ENCODE results near the gene MACROD2. TPM values are rescaled to one million over a fixed set of nuclear protein-coding genes. Genes with fewer than 3 reads are reported as not detected.

MACROD2 gene
- polyA plus RNA-seq, 1 experiment, result 0.47 TPM

- DNase-seq (ENCODE audit: low read depth), result no peak
- ChIA-PET CTCF (no interaction called here), POLR2A (no interaction called here)
Observed at GRCh38 chr20:14991023-14991422, 995.7 kb downstream of the MACROD2 start.

DNA sequence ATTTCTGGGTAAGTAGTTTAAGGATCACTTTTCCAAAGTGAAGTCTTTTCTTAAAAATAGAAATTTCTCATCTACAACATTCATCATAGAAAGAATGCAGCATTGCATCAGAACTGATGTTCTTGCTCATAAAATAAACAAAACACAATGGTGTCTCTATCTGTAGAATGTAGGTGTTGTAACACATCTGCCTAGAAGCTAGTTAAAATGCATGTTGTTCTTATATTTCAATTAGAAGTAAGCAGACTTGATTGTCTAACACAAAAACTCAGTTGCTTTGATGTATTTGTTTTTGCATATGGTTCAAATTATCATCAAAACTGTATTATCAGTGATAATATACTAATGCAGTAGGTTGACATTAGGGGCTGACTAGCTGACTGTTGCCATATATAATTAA lies 996.8 kb downstream of the MACROD2 start:
- Histone ChIP-seq H3K4me3 (ENCODE audit: low read depth, low read length) (no peak overlapping the region), H3K36me3 (ENCODE audit: control insufficient read depth, insufficient read depth, low read length) (no peaks in the 10 kb centered on the region), H3K27me3 (ENCODE audit: control insufficient read depth, insufficient read depth, low read length) (no peaks in the 10 kb centered on the region)
- ChIA-PET POLR2A (interaction anchor here (0.5 kb wide), 1 partner anchor 1733 kb away, joined by 4 read pairs; no protein-coding TSS in a partner anchor), CTCF (no interaction called here)
- TF ChIP-seq CTCF (IDR thresholded peaks at IDR 0.05; ENCODE audit: insufficient read depth, low read depth, low read length), result no peak
- peak; percentile 46 for DNase-seq (ENCODE audit: low read depth)

More at GRCh38 chr20:14991023-14991422, 995.7 kb downstream of the MACROD2 start:
- no peaks in the 10 kb centered on the region for H3K27me3 ChIP-seq (ENCODE audit: control insufficient read depth, insufficient read depth, low read length)
- TF ChIP-seq CTCF (IDR thresholded peaks at IDR 0.05; ENCODE audit: insufficient read depth, low read depth, low read length), result no peak
- H3K4me3 ChIP-seq (ENCODE audit: low read depth, low read length), result no peak overlapping the region
- H3K36me3 ChIP-seq (ENCODE audit: control insufficient read depth, insufficient read depth, low read length), result no peaks in the 10 kb centered on the region

DNA sequence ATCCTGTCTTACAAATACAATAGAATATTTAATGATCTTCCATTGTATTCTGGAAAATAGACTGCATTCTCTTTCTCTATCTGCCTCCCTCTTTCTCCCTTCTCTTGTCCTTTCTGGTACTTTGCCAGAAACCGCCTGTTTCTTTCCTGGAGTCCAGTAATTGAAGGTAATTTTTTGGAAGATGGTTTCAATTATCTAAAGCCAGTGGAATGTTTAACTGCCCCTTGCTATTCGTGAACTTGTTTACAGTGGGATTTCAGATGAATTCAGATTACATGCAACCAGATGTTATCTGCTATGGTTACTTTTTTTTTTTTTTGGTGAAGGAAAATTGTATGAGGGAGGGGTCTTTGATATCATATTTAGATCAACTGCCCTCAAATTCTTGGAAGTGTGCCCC lies 997.6 kb downstream of the MACROD2 start:
- H3K36me3 ChIP-seq (ENCODE audit: control insufficient read depth, insufficient read depth, low read length), result no peaks in the 10 kb centered on the region
- ChIA-PET CTCF (no interaction called here), POLR2A (no interaction called here)
- no peak for TF ChIP-seq CTCF (IDR thresholded peaks at IDR 0.05; ENCODE audit: insufficient read depth, low read depth, low read length)
- no peak overlapping the region for H3K4me3 ChIP-seq (ENCODE audit: low read depth, low read length)
- DNase-seq (ENCODE audit: low read depth), result peak; percentile 44
- no peaks in the 10 kb centered on the region for H3K27me3 ChIP-seq (ENCODE audit: control insufficient read depth, insufficient read depth, low read length)

GRCh38 chr20:14996883-14997672 lies 1001.8 kb downstream of the MACROD2 start:
- CTCF ChIA-PET, result no interaction called here

GRCh38 chr20:14997791-14998190 lies 1002.5 kb downstream of the MACROD2 start:
- CTCF ChIA-PET, result no interaction called here
- POLR2A ChIA-PET, result no interaction called here
- no peaks in the 10 kb centered on the region for H3K27me3 ChIP-seq (ENCODE audit: control insufficient read depth, insufficient read depth, low read length)
- TF ChIP-seq CTCF (IDR thresholded peaks at IDR 0.05; ENCODE audit: insufficient read depth, low read depth, low read length), result no peak
- no peaks in the 10 kb centered on the region for H3K36me3 ChIP-seq (ENCODE audit: control insufficient read depth, insufficient read depth, low read length)
- DNase-seq (ENCODE audit: low read depth), result no peak
- no peak overlapping the region for H3K4me3 ChIP-seq (ENCODE audit: low read depth, low read length)

More at GRCh38 chr20:14996883-14997672, 1001.8 kb downstream of the MACROD2 start:
- POLR2A ChIA-PET, result no interaction called here
- no peaks in the 10 kb centered on the region for H3K36me3 ChIP-seq (ENCODE audit: control insufficient read depth, insufficient read depth, low read length)
- no peak overlapping the region for H3K4me3 ChIP-seq (ENCODE audit: low read depth, low read length)
- TF ChIP-seq CTCF (IDR thresholded peaks at IDR 0.05; ENCODE audit: insufficient read depth, low read depth, low read length), result no peak
- DNase-seq (ENCODE audit: low read depth), result no peak
- no peaks in the 10 kb centered on the region for H3K27me3 ChIP-seq (ENCODE audit: control insufficient read depth, insufficient read depth, low read length)

Measured in BJ (cell line).